Activated CD4-positive, alpha-beta T cell treated with anti-CD3 and anti-CD28 coated beads, Interleukin-2, amount 50 U/mL, for 16 hours (primary cell): Measurements from ENCODE around the gene FXYD5.
A peak's percentile ranks its signal among the peaks of the same experiment; 100 is the strongest.
"Not testable (repeated sequence)": the region's sequence is repeated elsewhere in the genome, so short reads cannot be mapped to it uniquely, and the experiment has no call there.

Source experiments
- DNase-seq: peaks from one replicate; pipeline ENCODE4 v3.0.0-alpha.2; 2020

The FXYD5 gene

DNA sequence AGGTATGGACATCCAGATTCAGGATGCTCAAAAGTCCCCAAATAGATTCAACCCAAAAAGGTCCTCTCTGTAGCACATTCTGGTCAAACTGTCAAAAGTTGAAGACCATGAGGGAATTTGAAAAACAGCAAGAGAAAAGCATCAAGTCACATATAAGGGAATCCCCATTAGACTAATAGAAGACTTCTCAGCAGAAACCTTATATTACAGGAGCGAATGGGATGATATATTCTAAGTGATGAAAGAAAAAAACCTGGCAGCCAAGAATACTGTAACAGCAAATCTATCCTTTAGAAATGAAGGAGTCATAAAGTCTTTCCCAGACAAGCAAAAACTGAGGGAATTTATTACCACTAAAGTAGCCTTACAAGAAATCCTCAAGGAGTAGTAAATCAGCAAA is 29.7 kb downstream of the FXYD5 start:
- DNase-seq, result no peak

DNA sequence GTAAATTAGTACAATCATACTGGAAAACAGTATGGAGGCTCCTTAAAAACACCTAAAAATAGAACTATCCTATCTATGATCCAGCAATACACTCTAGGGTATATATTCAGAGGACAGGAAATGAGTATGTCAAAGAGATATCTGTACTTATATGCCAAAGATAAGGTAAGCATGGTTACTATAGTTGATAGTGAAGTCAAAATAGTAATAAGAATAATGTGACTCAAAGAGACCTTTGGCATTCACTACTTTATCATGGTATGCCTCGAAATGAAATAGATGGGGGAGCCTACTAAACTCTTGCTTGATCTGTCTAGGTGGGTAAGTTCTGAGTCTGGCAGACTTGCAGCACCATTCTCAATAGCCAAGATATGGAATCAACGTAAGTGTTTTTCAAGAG is 30.3 kb downstream of the FXYD5 start:
- no peak for DNase-seq

DNA sequence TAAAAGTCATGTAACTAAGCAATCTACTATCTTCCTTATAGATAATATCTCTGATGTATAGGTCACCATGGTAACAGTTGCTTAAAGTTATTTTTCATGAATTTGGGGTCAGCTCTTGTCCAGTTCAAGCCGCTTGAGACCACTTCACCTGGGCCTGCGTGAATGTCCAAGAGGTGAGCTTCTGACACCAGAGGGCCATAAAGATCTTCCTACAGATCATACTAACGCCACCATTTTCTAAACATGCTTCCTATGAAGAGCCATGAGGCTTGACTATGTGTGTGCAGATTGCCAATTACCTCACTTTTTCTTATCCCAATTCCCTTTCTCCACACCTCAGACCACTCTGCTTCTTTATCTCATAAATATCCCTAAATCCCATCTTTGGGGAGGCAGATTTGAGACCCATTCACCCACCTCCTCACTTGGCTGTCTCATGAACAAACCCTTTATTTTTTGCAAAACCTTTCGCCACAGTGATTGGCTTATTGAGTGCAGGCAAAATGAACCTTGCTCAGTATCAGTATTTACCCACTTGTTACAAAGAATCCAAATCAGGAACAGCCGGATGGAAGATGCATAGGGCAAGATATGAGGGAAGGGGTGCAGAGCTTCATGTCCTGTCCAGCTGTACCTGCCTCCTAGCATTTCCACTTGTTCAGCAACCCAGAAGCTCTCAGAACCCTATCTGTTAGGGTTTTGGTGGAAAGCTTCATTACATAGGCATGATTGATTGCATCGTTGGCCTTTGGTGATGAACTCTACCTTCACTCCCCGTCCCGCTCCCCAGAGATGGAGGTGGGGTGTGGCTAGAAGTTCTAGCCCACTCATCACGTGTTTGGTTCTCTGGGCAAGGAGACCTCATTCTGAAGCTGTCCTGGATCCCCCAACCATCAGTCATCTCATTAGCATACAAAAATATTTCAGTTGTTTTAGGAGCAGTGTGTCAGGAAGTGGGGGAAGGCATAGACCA is 39.8 kb downstream of the FXYD5 start:
- no peak for DNase-seq

DNA sequence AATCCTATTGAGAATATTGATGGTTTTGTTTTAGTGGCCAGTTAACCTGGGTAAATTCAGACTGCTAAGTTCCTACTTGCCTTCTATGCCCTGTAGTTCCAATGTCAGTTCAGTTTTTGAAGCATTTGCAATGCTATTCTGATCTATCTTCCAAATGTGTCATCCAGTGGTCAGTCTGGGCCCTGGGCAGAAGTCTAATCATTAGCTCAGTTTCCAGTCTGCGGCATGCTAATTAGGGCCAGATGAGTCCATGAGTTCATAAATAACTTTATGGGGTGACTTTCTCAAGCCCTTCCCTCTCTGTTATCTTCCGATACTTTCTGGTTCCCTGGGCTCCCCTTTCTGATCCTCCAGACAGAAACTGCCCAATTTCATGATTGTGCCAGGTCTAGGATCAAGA is 41.3 kb downstream of the FXYD5 start:
- DNase-seq, result no peak

DNA sequence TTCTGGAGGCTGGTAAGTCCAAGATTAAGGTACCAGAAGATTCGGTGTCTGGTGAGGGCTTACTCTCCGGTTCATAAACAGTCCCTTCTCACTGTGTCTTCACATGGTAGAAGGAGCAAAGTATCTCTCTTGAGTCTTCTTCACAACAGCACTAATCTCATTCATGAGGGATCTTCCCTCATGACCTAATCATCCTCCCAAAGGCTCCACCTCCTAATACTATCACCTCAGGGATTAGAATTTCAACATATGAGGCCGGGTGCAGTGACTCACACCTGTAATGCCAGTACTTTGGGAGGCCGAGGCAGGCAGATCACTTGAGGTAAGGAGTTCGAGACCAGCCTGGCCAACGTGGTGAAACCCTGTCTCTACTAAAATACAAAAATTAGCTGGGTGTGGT is 42.3 kb downstream of the FXYD5 start:
- DNase-seq, result not testable (repeated sequence)

DNA sequence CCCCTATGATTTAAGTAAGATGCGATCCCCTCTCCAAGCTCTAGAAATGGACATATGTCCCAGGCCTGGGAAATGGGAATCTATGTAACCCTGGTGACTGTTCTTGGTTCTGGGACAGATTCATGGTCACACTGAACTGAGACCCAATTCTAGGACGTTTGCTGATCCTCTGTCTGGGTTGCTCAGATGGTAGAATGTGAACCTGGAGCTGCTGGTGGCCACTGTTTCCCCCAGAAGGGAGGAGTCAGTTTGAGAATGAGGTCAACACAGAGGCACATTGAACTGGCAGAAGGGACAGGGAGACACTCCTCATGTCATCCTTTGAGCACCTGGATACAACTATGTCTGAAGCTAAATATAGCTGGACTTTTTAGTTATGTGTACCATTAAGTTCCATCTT is 44.9 kb downstream of the FXYD5 start:
- no peak for DNase-seq

DNA sequence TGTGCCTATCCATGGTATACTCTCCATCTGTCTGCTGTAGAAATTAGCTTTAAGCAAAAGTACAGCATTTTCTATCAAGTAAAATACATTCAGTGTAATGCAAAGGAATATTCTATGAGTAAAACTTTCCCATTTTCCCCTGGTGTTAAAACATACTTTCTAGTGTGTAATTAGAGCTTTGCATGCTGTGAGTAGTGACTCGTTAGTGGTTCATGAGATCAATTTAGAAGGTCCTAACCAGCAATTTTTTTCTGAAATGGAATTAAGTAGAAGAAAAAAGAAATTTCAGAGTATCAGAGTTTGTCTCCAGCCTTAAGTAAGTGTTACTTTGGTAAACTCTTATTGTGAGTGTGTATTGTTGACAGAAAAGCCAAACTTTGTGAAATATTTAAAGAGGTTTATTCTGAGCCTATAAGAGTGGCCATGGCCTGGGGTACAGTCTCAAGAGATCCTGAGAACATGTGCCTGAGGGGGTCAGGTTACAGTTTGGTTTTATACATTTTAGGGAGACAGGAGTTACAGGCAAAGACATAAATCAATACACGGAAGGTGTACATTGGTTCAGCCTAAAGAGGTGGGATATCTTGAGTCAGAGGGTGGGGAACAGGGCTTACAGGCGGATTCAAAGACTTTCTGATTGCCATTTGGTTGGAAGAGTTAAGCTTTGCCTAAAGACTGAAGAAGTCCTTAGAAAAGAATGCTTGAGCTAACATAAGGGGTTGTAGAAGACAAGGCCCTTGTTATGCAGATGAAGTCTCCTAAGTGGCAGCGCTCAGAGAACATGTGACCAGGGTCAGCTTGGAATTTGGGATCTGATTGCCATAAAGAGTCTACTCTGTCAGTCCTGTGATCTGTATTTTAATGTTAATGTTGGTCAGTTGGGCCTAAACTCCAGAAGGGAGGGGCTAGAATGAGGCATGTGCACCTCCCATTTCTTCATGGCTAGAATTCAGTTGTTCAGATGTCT is 48.5 kb downstream of the FXYD5 start:
- DNase-seq, result no peak

DNA sequence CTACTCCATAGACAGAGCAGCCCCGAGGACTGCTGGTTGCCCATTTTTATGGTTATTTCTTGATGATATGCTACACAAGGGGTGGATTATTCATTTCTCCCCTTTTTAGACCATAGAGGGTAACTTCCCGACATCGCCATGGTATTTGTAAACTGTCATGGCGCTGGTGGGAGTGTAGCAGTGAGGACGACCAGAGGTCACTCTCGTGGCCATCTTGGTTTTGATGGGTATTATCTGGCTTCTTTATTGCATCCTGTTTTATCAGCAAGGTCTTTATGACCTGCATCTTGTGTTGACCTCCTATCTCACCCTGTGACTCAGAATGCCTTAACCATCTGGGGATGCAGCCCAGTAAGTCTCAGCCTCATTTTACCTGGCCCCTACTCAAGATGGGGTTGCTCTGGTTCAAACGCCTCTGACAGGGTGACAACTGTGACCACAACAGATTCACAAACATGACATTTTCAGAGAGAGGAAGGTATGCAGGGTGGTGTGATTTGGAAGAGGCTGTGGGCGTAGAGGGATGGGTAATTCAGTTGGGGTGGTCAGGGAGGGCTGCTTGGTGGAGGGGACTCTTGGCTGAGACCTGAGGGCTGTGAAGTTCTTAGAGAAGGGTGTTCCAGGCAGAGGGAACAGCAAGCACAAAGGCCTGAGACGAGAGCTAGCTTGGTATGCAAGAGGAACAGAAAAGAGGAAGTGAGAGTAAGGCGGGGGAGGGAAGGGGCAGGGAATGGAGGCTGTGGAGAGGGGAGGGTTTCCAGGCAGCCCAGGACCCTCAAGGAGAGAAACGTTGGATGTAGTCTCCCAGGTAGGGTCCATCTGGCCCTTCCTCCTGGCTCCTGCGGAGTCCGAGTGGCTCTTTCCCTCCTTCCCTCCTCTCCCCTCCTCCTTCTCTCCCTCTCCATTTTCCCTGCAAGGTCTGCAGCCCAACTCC is 50.5 kb downstream of the FXYD5 start:
- peak; percentile 14 for DNase-seq

DNA sequence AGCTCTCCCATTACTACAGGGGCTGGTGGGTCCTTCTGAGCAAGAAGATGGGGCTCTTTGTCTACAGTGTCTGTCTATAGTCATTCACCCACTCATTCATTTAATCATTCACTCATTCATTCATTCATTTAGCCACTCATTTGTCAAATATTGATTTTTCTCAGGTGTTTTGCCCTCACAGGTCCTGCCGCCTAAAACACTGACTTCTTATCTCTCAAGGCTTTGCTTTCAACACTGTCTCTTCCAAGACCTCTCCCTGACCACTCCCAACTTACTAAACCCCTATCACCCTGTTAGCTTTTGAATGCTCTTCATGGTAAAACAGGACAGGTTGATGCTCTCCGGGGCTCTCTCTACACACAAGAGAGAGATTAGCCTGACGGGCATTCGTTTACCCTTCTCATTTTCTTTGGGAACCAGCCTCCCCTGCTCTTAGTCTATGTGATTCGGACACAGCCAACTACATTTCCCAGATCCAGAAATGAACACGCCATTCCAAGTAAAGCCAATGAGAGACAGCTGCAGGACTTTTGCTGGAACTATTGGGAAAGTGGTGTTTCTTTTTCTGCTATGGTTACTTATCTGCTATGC is 51.3 kb downstream of the FXYD5 start:
- no peak for DNase-seq

DNA sequence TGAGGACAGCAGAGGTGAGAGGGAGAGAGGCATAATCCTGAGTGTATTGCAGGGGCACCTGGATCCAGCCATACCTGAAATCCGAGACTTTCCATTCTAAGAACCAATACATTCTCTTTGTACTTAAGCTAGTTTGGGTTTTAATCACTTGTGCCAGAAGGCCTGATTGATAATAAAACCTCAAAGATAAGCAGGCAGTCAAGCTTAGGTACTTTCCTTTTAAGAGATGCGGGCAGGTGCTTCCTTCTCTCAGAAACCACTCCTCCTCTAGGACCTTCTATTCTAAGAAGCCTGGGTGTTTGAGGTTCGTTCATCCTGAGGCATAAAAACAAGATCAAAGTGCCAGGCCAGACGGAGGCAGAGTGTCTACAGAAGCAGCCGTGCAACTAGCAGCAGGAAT is 51.8 kb downstream of the FXYD5 start:
- DNase-seq, result peak; percentile 77

DNA sequence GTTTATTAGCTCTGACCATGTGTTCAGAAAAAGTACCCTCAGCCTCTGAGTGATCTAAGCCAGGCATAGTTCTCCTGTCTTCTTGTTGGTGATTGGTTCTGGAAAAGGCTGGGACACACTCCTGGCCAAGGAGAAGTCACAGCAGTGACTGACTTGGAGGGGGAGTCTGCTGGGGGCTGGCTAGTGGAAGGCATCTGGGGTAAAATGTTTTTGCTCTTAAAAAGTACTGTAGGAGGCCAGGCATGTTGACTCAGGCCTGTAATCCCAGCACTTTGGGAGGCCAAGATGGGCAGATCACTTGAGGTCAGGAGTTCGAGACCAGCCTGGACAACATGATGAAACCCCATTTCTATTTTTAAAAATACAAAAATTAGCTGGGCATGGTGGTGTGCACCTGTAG is 52.3 kb downstream of the FXYD5 start:
- DNase-seq, result no peak

DNA sequence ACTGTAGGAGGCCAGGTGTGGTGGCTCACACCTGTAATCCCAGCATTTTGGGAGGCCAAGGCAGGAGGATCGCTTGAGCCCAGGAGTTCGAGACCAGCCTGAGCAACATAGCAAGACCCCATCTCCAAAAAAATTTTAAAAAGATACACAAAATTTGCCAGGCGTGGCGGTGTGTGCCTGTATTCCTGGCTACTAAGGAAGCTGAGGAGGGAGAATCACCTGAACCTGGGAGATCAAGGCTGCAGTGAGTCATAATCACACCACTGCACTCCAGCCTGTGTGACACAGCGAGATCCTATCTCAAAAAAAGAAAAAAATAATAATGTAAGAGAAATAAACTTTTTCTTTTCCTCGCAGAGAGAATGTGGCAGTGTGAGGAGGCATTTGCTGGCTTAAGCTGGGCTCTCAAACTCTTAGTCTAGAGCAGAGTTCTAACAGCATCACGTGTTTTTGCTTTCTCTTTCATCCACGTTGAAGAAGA is 52.9 kb downstream of the FXYD5 start:
- DNase-seq, result peak; percentile 23

DNA sequence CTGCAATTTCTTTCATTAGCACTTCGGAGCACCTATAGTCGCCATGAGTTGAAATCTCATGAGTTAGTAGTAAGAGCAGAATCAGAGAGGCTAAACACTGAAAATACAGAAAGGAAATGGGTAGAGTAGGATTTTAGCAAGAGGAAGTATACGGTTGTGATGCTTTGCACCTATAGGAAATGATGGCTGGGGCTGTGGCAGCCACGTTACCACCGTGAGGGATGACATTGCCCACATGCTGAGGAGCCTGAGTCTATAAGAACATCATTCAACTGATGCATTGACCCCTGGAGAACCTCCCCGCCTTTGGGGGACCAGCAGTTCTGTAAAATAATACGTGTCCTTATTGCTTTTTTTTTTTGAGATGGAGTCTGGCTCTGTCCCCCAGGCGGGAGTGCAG is 53.6 kb downstream of the FXYD5 start:
- DNase-seq, result peak; percentile 24

DNA sequence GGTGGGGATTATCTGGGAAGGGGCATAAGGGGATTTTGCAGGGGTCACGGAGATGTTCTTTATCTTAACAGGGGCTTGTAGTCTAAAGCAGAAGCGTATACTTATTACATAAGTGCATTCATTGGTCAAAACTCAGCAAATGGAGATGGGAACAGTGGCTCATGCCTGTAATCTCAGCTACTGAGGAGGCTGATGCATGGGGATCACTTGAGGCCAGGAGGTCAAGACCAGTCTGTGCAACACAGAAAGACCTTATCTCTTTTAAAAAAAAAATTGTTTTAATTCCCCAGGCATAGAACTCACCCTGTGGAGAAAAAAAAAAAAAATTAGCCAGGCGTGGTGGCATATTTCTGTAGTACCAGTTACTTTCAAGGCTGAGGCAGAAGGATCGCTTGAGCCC is 55.1 kb downstream of the FXYD5 start:
- no peak for DNase-seq

DNA sequence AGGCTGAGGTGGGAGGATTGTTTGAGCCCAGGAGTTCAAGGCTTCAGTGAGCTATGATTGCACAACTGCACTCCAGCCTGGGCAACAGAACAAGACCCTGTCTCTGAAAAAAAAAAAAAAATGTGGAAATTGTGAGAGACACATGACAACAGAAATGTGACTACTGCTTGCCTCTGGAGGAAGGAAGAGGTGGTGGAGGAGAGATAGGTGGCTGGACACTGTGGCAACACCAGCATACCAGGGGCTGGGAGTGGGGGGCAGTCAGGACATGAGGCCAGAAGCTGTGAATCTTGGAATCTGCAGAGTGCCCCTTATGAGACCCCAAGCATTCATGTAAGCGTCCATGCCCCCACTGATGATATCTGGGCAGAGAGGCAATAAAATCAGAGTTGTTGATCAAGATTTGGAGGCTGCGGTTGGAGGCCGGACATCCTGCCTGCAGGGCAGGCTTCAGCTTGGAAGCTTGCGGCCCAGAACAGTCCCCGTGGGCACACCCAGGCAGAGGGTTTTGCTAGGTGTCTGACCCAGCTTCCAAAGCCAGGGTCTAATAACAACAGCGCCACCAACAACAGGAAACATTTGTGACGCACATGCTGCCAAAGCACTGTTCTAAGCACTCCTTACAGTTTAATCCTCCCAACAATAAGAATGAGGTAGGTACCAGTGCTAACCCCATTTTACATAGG is 57.2 kb downstream of the FXYD5 start:
- DNase-seq, result peak; percentile 77

DNA sequence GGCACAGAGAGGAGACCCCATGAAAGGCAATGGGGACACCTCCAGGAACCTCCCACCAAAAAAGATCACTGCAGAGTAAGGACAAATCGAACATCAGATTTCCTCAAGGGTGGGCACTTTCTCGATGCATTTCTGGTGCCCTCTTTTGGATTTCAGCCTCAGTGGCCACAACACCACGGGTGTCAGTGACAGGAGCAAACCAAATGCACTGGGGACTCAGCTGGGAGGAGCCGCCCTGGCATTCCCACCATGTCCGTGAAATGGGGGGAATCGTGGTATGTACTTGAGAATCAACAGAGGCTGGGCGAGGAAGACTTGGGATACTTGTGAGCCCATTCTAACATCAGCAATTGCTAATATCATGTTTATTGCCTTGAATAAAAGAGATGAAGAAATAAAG is 57.7 kb downstream of the FXYD5 start:
- DNase-seq, result no peak

DNA sequence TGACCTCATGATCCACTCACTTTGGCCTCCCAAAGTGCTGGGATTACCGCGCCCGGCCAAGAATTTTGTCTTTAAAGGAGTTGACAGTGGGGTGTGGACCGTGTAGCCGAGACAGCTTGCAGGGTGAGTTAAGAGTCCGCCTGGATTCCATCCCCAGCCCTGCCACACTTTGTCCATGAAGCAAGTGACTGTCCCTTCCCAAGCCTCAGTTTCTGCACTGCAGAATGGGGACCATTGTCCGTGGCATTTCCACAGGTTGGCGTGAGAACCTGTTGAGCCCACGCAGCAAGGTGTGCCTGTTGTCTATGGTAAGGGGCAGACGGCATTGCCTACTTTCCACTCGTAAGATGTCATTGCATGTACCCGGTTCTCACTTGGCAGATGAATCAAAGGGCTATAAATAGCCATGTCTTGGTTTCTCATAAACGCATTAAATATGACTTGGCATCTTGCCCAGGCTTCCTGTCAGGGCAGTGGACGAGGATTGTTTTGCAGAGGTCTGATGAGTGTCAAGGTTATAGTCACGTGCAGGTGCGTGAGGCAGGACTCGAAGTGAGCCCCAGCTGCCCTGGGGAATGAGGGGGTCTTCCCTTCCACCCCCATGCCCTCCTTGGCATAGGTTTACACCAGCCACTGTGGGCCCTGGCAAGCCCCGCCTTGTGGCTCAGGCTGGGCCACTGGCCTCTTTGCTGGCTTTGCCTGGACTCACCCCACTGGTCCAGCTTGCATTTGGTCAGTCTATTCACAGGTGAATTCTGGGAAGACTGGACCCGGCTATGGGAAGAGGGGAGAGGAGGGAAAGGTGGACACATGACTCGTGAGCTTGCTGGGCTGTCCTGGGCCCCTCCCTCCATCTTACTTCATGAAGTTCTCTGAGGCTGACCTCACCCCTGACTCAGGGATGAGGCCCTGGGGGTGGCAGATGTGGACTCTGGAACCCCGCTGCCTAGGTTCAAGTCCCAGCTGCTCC is 59.4 kb downstream of the FXYD5 start:
- DNase-seq, result peak; percentile 89

DNA sequence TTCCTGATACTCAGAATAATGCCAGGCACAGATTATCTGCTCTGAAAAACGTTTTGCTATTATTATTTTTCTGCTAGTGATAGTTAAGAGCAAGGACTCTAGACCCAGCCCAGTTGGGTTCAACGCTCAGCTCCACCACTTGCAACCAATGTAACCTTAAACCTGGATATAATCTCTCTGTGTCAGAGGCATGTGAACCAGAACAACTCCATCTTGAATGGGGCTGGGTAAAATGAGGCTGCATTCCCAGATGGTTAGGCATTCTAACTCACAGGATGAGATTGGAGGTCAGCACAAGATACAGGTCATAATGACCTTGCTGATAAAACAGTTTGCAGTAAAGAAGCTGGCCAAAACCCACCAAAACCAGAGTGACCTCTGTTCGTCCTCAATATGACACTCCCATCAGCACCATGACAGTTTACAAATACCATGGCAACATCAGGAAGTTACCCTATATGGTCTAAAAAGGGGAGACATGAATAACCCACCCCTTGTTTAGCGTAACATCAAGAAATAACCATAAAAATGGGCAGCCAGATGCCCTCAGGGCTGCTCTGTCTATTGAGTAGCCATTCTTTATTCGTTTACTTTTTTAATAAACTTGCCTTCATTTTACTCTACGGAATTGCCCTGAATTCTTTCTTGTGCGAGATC is 60.4 kb downstream of the FXYD5 start:
- no peak for DNase-seq

DNA sequence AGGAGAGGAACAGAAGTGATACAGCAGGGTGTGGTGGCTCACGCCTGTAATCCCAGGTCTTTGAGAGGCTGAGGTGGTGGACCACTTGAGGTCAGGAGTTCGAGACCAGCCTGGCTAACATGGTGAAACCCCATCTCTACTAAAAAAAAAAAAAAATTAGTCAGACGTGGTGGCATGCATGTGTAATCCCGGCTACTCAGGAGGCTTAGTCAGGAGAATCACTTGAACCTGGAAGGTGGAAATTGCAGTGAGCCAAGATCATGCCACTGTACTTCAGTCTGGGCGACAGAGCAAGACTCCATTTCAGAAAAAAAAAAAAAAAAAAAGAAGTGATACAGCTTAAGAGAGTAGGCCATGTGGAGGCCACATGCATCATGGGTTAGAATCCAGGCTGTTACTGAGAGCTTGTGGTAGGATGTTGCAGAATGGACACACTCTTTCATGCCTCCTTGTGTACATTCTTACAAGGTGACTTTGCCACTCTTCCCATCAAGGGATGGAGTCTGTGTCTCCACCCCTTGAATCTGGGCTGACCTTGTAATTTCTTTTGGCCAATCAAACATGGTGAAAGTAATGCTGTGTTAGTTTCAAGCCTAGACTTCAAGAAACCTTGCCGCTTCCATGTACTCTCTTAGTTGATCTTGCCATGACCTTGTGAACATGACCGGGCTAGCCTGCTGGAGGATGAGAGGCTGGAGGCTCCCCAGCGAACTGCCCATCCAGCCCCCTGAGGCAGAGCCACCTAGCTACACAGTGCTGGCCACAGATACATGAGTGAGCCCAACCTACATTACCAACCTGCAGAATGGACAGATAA is 61.7 kb downstream of the FXYD5 start:
- no peak for DNase-seq
